ENCODE results near the gene SAMD11. TPM values are rescaled to one million over a fixed set of nuclear protein-coding genes. Genes with fewer than 3 reads are reported as not detected.

The SAMD11 gene
- total RNA-seq, 1 experiment from 2014 or later, result 11.5 TPM

GRCh38 chr1:938088-938683 is 14.5 kb downstream of the SAMD11 start:
- Histone ChIP-seq H3K4me3 (replicated peaks in 1 of 2; ENCODE audit: low read depth in 1 of 2, low read length in 2 of 2) (no peak overlapping the region), H4K20me1 (ENCODE audit: insufficient read depth) (no peaks in the 10 kb centered on the region), H3K9me3 (ENCODE audit: control insufficient read depth in 1 of 2, insufficient read depth in 1 of 2, low read depth in 1 of 2, low read length in 2 of 2) (no peaks in the 10 kb centered on the region), H3K27me3 (ENCODE audit: insufficient read depth, low read length) (peaks cover 18% of the 10 kb centered on the region; the same call in 1 of the 2 replicates), H3K79me2 (ENCODE audit: insufficient read depth, low read length) (no peaks in the 10 kb centered on the region), H3K27ac (ENCODE audit: low read depth, low read length) (no peak overlapping the region; the same call in 1 of the 2 replicates), H3K36me3 (ENCODE audit: control insufficient read depth in 1 of 2, insufficient read depth in 2 of 2, low read length in 2 of 2) (no peaks in the 10 kb centered on the region), H3K4me1 (ENCODE audit: control insufficient read depth in 1 of 2, insufficient read depth in 2 of 2, low read length in 2 of 2) (peaks cover 50 to 56% of the 10 kb centered on the region in 2 experiments), H3K4me2 (ENCODE audit: low read length) (peak overlapping the region; percentile 39; the same call in 1 of the 2 replicates), H3K9ac (ENCODE audit: low read length) (no peak overlapping the region), H2AFZ (ENCODE audit: low read depth, low read length, poor library complexity, severe bottlenecking) (no peak overlapping the region), H3K9me2 (ENCODE audit: insufficient read depth) (no peaks in the 10 kb centered on the region)
- CTCF ChIA-PET, result interaction anchor here (0.8 to 1.4 kb wide), 3 partner anchors 10 to 33 kb away, joined by 3 to 14 read pairs (median 4); no protein-coding TSS in a partner anchor
- ATAC-seq (peak; percentile 35), DNase-seq (ENCODE audit: low read depth, low spot score) (no peak)
- POLR2A ChIA-PET, result no interaction called here
- BruUV-seq (replicated peaks), result no TSS peak
- intact Hi-C loops (cut with micrococcal nuclease), result no loop called here
- RAD21 ChIA-PET (ENCODE audit: low non-redundant PET in 1 of 2, low total read pairs in 2 of 2, uncharacterized antibody in 2 of 2, unreplicated experiment in 2 of 2), result interaction anchor here (1.0 to 1.1 kb wide), 3 partner anchors 10 to 69 kb away, joined by 3 read pairs; no protein-coding TSS in a partner anchor
- TF ChIP-seq, protein P1, sequence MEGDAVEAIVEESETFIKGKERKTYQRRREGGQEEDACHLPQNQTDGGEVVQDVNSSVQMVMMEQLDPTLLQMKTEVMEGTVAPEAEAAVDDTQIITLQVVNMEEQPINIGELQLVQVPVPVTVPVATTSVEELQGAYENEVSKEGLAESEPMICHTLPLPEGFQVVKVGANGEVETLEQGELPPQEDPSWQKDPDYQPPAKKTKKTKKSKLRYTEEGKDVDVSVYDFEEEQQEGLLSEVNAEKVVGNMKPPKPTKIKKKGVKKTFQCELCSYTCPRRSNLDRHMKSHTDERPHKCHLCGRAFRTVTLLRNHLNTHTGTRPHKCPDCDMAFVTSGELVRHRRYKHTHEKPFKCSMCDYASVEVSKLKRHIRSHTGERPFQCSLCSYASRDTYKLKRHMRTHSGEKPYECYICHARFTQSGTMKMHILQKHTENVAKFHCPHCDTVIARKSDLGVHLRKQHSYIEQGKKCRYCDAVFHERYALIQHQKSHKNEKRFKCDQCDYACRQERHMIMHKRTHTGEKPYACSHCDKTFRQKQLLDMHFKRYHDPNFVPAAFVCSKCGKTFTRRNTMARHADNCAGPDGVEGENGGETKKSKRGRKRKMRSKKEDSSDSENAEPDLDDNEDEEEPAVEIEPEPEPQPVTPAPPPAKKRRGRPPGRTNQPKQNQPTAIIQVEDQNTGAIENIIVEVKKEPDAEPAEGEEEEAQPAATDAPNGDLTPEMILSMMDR (IDR thresholded peaks at IDR 0.05 in 2 of 3, conservative IDR thresholded peaks at IDR 0.05 in 1 of 3; ENCODE audit: borderline replicate concordance in 1 of 3, insufficient read depth in 1 of 3, low read depth in 2 of 3, low read length in 2 of 3), result peak; percentile 57 to 98 (median 71)
- no peak for TF ChIP-seq FOSL1 (IDR thresholded peaks at IDR 0.05; ENCODE audit: low read depth)

DNA sequence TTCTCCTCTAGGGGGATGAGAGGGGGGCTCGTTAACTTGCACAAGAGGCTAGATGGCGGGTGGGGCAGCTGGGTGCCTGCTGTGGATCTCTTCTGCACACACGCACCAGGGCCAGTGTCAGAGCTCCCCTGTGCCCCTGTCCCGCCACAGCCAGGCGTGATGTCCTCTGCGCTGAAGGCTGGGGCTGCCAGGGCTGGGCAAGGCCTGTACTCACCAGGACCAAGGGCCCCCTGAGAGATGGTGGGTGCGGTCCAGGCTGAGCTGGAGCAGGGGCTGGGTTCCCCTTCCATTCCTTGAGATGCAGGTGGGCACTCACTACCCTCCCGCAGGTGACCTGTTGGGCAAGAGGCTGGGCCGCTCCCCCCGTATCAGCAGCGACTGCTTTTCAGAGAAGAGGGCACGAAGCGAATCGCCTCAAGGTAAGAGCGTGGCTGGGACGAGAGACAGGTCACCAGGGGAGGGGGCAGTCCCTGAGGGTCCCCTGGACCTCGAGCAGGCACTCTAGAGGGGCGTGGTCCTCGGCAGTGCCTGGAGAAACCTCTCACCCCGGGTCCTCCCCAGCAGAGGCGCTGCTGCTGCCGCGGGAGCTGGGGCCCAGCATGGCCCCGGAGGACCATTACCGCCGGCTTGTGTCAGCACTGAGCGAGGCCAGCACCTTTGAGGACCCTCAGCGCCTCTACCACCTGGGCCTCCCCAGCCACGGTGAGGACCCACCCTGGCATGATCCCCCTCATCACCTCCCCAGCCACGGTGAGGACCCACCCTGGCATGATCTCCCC is 15.2 kb downstream of the SAMD11 start:
- Histone ChIP-seq H3K27ac (ENCODE audit: low read depth, low read length) (peak overlapping the region; percentile 5; the same call in 1 of the 2 replicates), H3K4me2 (ENCODE audit: low read length) (peak overlapping the region; percentile 73; the same call in 1 of the 2 replicates), H3K27me3 (ENCODE audit: insufficient read depth, low read length) (peaks cover 18% of the 10 kb centered on the region; the same call in 1 of the 2 replicates), H3K36me3 (ENCODE audit: control insufficient read depth in 1 of 2, insufficient read depth in 2 of 2, low read length in 2 of 2) (no peaks in the 10 kb centered on the region), H3K79me2 (ENCODE audit: insufficient read depth, low read length) (no peaks in the 10 kb centered on the region), H3K4me3 (replicated peaks in 1 of 2; ENCODE audit: low read depth in 1 of 2, low read length in 2 of 2) (no peak overlapping the region), H3K9me2 (ENCODE audit: insufficient read depth) (no peaks in the 10 kb centered on the region), H3K9ac (ENCODE audit: low read length) (no peak overlapping the region), H3K4me1 (ENCODE audit: control insufficient read depth in 1 of 2, insufficient read depth in 2 of 2, low read length in 2 of 2) (peaks cover 55 to 62% of the 10 kb centered on the region in 2 experiments), H4K20me1 (ENCODE audit: insufficient read depth) (no peaks in the 10 kb centered on the region), H3K9me3 (ENCODE audit: control insufficient read depth in 1 of 2, insufficient read depth in 1 of 2, low read depth in 1 of 2, low read length in 2 of 2) (no peaks in the 10 kb centered on the region), H2AFZ (ENCODE audit: low read depth, low read length, poor library complexity, severe bottlenecking) (no peak overlapping the region)
- ChIA-PET RAD21 (ENCODE audit: low non-redundant PET in 1 of 2, low total read pairs in 2 of 2, uncharacterized antibody in 2 of 2, unreplicated experiment in 2 of 2) (interaction anchor here in 1 of 2 experiments (1.0 to 1.1 kb wide), 2 partner anchors 11 to 35 kb away, joined by 3 read pairs; no protein-coding TSS in a partner anchor), POLR2A (no interaction called here), CTCF (interaction anchor here (0.8 to 2.1 kb wide), 6 partner anchors 10 to 353 kb away, joined by 3 to 14 read pairs (median 4); no protein-coding TSS in a partner anchor)
- intact Hi-C loops (cut with micrococcal nuclease), result no loop called here
- BruUV-seq (replicated peaks), result no TSS peak
- no peak for ATAC-seq
- no peak for DNase-seq (ENCODE audit: low read depth, low spot score)
- TF ChIP-seq FOSL1 (IDR thresholded peaks at IDR 0.05; ENCODE audit: low read depth) (no peak), JUND (IDR thresholded peaks at IDR 0.05) (no peak), CEBPB (IDR thresholded peaks at IDR 0.05; ENCODE audit: low read depth) (no peak), SP1 (IDR thresholded peaks at IDR 0.05; ENCODE audit: low read depth) (no peak)
- TF ChIP-seq, protein P2, sequence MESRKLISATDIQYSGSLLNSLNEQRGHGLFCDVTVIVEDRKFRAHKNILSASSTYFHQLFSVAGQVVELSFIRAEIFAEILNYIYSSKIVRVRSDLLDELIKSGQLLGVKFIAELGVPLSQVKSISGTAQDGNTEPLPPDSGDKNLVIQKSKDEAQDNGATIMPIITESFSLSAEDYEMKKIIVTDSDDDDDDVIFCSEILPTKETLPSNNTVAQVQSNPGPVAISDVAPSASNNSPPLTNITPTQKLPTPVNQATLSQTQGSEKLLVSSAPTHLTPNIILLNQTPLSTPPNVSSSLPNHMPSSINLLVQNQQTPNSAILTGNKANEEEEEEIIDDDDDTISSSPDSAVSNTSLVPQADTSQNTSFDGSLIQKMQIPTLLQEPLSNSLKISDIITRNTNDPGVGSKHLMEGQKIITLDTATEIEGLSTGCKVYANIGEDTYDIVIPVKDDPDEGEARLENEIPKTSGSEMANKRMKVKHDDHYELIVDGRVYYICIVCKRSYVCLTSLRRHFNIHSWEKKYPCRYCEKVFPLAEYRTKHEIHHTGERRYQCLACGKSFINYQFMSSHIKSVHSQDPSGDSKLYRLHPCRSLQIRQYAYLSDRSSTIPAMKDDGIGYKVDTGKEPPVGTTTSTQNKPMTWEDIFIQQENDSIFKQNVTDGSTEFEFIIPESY (IDR thresholded peaks at IDR 0.05; ENCODE audit: extremely low read depth, insufficient replicate concordance, low read length), result no peak
- TF ChIP-seq, protein P3, sequence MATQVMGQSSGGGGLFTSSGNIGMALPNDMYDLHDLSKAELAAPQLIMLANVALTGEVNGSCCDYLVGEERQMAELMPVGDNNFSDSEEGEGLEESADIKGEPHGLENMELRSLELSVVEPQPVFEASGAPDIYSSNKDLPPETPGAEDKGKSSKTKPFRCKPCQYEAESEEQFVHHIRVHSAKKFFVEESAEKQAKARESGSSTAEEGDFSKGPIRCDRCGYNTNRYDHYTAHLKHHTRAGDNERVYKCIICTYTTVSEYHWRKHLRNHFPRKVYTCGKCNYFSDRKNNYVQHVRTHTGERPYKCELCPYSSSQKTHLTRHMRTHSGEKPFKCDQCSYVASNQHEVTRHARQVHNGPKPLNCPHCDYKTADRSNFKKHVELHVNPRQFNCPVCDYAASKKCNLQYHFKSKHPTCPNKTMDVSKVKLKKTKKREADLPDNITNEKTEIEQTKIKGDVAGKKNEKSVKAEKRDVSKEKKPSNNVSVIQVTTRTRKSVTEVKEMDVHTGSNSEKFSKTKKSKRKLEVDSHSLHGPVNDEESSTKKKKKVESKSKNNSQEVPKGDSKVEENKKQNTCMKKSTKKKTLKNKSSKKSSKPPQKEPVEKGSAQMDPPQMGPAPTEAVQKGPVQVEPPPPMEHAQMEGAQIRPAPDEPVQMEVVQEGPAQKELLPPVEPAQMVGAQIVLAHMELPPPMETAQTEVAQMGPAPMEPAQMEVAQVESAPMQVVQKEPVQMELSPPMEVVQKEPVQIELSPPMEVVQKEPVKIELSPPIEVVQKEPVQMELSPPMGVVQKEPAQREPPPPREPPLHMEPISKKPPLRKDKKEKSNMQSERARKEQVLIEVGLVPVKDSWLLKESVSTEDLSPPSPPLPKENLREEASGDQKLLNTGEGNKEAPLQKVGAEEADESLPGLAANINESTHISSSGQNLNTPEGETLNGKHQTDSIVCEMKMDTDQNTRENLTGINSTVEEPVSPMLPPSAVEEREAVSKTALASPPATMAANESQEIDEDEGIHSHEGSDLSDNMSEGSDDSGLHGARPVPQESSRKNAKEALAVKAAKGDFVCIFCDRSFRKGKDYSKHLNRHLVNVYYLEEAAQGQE (IDR thresholded peaks at IDR 0.05; ENCODE audit: low read depth), result no peak
- TF ChIP-seq, protein P4, sequence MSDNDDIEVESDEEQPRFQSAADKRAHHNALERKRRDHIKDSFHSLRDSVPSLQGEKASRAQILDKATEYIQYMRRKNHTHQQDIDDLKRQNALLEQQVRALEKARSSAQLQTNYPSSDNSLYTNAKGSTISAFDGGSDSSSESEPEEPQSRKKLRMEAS (IDR thresholded peaks at IDR 0.05), result no peak
